ENCODE data around the gene ARAP2. TPM values are rescaled to one million over a fixed set of nuclear protein-coding genes. Genes with fewer than 3 reads are reported as not detected.

The ARAP2 gene
- total and polyA plus RNA-seq, 2 experiments from 2014 or later: 0.92 to 4.8 TPM

GRCh38 chr4:36273276-36273675, 29.0 kb upstream of the ARAP2 start:
- no peak overlapping the region for H3K4me3 ChIP-seq
- H3K9me2 ChIP-seq (ENCODE audit: insufficient read depth): no peaks in the 10 kb centered on the region
- H3K36me3 ChIP-seq (ENCODE audit: insufficient read depth): no peaks in the 10 kb centered on the region
- H3K4me1 Mint-ChIP-seq: peaks cover 3% of the 10 kb centered on the region; the same call in 1 of the 3 replicates
- H3K79me2 ChIP-seq (replicated peaks; ENCODE audit: insufficient read depth): no peaks in the 10 kb centered on the region
- H3K27ac ChIP-seq (ENCODE audit: low read depth): no peak overlapping the region
- TF ChIP-seq STAT1 (IDR thresholded peaks at IDR 0.05; ENCODE audit: unreplicated experiment) (no peak), REST (IDR thresholded peaks at IDR 0.05; ENCODE audit: unreplicated experiment) (no peak), POLR2AphosphoS5 (IDR thresholded peaks at IDR 0.05; ENCODE audit: low read depth) (no peak), ETS1 (IDR thresholded peaks at IDR 0.05) (no peak)
- no peaks in the 10 kb centered on the region for H3F3A ChIP-seq (replicated peaks; ENCODE audit: low read depth)
- no peak overlapping the region for H3K27ac Mint-ChIP-seq
- no peaks in the 10 kb centered on the region for H3K27me3 ChIP-seq (ENCODE audit: insufficient read depth)
- H3K27me3 Mint-ChIP-seq (ENCODE audit: insufficient read depth, low read depth, poor library complexity): no peaks in the 10 kb centered on the region
- no peak overlapping the region for H2AFZ ChIP-seq
- H3K36me3 Mint-ChIP-seq (ENCODE audit: low read depth): no peaks in the 10 kb centered on the region
- H3K4me3 Mint-ChIP-seq: no peak overlapping the region
- no peak for ATAC-seq
- H3K9me3 Mint-ChIP-seq: no peaks in the 10 kb centered on the region
- peaks cover 6% of the 10 kb centered on the region; the same call in 1 of the 2 replicates for H3K4me1 ChIP-seq (ENCODE audit: insufficient read depth)
- no peaks in the 10 kb centered on the region for H4K20me1 ChIP-seq (replicated peaks; ENCODE audit: insufficient read depth)
- no peak overlapping the region for H3K4me2 ChIP-seq
- DNase-seq (ENCODE audit: low spot score): no peak

GRCh38 chr4:36269533-36270173, 25.3 kb upstream of the ARAP2 start:
- peaks cover 10% of the 10 kb centered on the region for H3K4me1 Mint-ChIP-seq
- H3K36me3 Mint-ChIP-seq (ENCODE audit: low read depth): no peaks in the 10 kb centered on the region
- Histone ChIP-seq H3K4me2 (no peak overlapping the region), H3K27me3 (ENCODE audit: insufficient read depth) (no peaks in the 10 kb centered on the region), H4K20me1 (replicated peaks; ENCODE audit: insufficient read depth) (no peaks in the 10 kb centered on the region), H2AFZ (no peak overlapping the region), H3K27ac (ENCODE audit: low read depth) (no peak overlapping the region), H3F3A (replicated peaks; ENCODE audit: low read depth) (no peaks in the 10 kb centered on the region), H3K4me1 (ENCODE audit: insufficient read depth) (peaks cover 14% of the 10 kb centered on the region), H3K4me3 (no peak overlapping the region), H3K9me2 (ENCODE audit: insufficient read depth) (no peaks in the 10 kb centered on the region), H3K36me3 (ENCODE audit: insufficient read depth) (no peaks in the 10 kb centered on the region), H3K79me2 (replicated peaks; ENCODE audit: insufficient read depth) (no peaks in the 10 kb centered on the region)
- ATAC-seq: no peak
- DNase-seq (ENCODE audit: low spot score): no peak
- TF ChIP-seq ZNF114 (CRISPR knock-in tag; IDR thresholded peaks at IDR 0.05) (no peak), EZH2phosphoT487 (IDR thresholded peaks at IDR 0.05; ENCODE audit: unreplicated experiment) (no peak), NANOG (IDR thresholded peaks at IDR 0.05; ENCODE audit: borderline replicate concordance) (no peak), CREB1 (CRISPR knock-in tag; IDR thresholded peaks at IDR 0.05; ENCODE audit: low read depth) (no peak), EZH2 (IDR thresholded peaks at IDR 0.05; ENCODE audit: low read depth, unreplicated experiment) (no peak), POLR2AphosphoS5 (IDR thresholded peaks at IDR 0.05; ENCODE audit: low read depth) (no peak), STAT1 (IDR thresholded peaks at IDR 0.05; ENCODE audit: unreplicated experiment) (no peak), ZNF331 (CRISPR knock-in tag; IDR thresholded peaks at IDR 0.05; ENCODE audit: low read depth) (no peak), CTCF (conservative IDR thresholded peaks at IDR 0.05; ENCODE audit: low read depth in 2 of 2) (no peak)
- no peak overlapping the region for H3K27ac Mint-ChIP-seq
- no peaks in the 10 kb centered on the region for H3K27me3 Mint-ChIP-seq (ENCODE audit: insufficient read depth, low read depth, poor library complexity)
- H3K9me3 Mint-ChIP-seq: no peaks in the 10 kb centered on the region
- H3K4me3 Mint-ChIP-seq: no peak overlapping the region

Data from GM23338 (cell line).